ENCODE data around the gene HHAT.

The HHAT gene

GRCh38 chr1:210440081-210440480 lies 111.4 kb downstream of the HHAT start:
- DNase-seq (ENCODE audit: low read depth in 2 of 2): no peak

- no peak for DNase-seq (ENCODE audit: low read depth in 2 of 2)
These were observed 112.3 kb downstream of the HHAT start for GRCh38 chr1:210441028-210441427.

GRCh38 chr1:210445485-210445884 lies 116.8 kb downstream of the HHAT start:
- DNase-seq (ENCODE audit: low read depth in 2 of 2): no peak

GRCh38 chr1:210445931-210446330 lies 117.2 kb downstream of the HHAT start:
- DNase-seq (ENCODE audit: low read depth in 2 of 2): no peak

- peak; percentile 62 to 69 for DNase-seq (ENCODE audit: low read depth in 2 of 2)
These were observed 117.8 kb downstream of the HHAT start for GRCh38 chr1:210446479-210446878.

GRCh38 chr1:210447456-210448057 lies 118.9 kb downstream of the HHAT start:
- DNase-seq (ENCODE audit: low read depth in 2 of 2): no peak

- peak in 1 of 2 donors; percentile 27 for DNase-seq (ENCODE audit: low read depth in 2 of 2)
These were observed 119.7 kb downstream of the HHAT start for GRCh38 chr1:210448297-210448892.

GRCh38 chr1:210455840-210456603 lies 127.3 kb downstream of the HHAT start:
- no peak for DNase-seq (ENCODE audit: low read depth in 2 of 2)

GRCh38 chr1:210456731-210457255 lies 128.1 kb downstream of the HHAT start:
- DNase-seq (ENCODE audit: low read depth in 2 of 2): no peak

- no peak for DNase-seq (ENCODE audit: low read depth in 2 of 2)
These were observed 128.9 kb downstream of the HHAT start for GRCh38 chr1:210457568-210457967.

- DNase-seq (ENCODE audit: low read depth in 2 of 2): no peak
These were observed 135.9 kb downstream of the HHAT start for GRCh38 chr1:210464519-210465039.

GRCh38 chr1:210465150-210465549 lies 136.4 kb downstream of the HHAT start:
- DNase-seq (ENCODE audit: low read depth in 2 of 2): no peak

GRCh38 chr1:210467440-210468043 lies 138.8 kb downstream of the HHAT start:
- no peak for DNase-seq (ENCODE audit: low read depth in 2 of 2)

GRCh38 chr1:210469441-210469840 lies 140.7 kb downstream of the HHAT start:
- DNase-seq (ENCODE audit: low read depth in 2 of 2): no peak

- no peak for DNase-seq (ENCODE audit: low read depth in 2 of 2)
These were observed 146.6 kb downstream of the HHAT start for GRCh38 chr1:210475321-210475720.

- DNase-seq (ENCODE audit: low read depth in 2 of 2): no peak
These were observed 147.1 kb downstream of the HHAT start for GRCh38 chr1:210475806-210476205.

GRCh38 chr1:210476730-210477129 lies 148.0 kb downstream of the HHAT start:
- no peak for DNase-seq (ENCODE audit: low read depth in 2 of 2)

GRCh38 chr1:210477328-210477924 lies 148.7 kb downstream of the HHAT start:
- DNase-seq (ENCODE audit: low read depth in 2 of 2): no peak

- no peak for DNase-seq (ENCODE audit: low read depth in 2 of 2)
These were observed 150.1 kb downstream of the HHAT start for GRCh38 chr1:210478820-210479219.

GRCh38 chr1:210482491-210482890 lies 153.8 kb downstream of the HHAT start:
- DNase-seq (ENCODE audit: low read depth in 2 of 2): no peak

GRCh38 chr1:210482945-210483617 lies 154.4 kb downstream of the HHAT start:
- no peak for DNase-seq (ENCODE audit: low read depth in 2 of 2)
